ENCODE data around the gene MYO16. TPM values are rescaled to one million over a fixed set of nuclear protein-coding genes. Genes with fewer than 3 reads are reported as not detected.

The MYO16 gene
- total and polyA plus RNA-seq, 2 donors: 0.16 to 0.19 TPM

GRCh38 chr13:108645376-108645775, 16.0 kb downstream of the MYO16 start:
- H3K4me1 ChIP-seq (ENCODE audit: control insufficient read depth in 2 of 2, insufficient read depth in 2 of 2, low read length in 2 of 2): no peaks in the 10 kb centered on the region
- H3K36me3 ChIP-seq (ENCODE audit: control insufficient read depth in 2 of 2, insufficient read depth in 2 of 2, low read length in 1 of 2): no peaks in the 10 kb centered on the region
- no peaks in the 10 kb centered on the region for H3K9me3 ChIP-seq (ENCODE audit: control insufficient read depth in 2 of 2, insufficient read depth in 1 of 2, low read length in 1 of 2)
- no peak overlapping the region for H3K4me3 ChIP-seq (ENCODE audit: low read length in 2 of 2)
- H3K27me3 ChIP-seq (ENCODE audit: control insufficient read depth in 2 of 2, insufficient read depth in 1 of 2, low read length in 1 of 2): no peaks in the 10 kb centered on the region
- no peak for DNase-seq (ENCODE audit: low read depth in 6 of 9, low spot score in 9 of 9)
- no peak overlapping the region for H3K27ac ChIP-seq (ENCODE audit: low read depth in 1 of 2, low read length in 1 of 2)
- 90% methylated on average over 5 of the region's 5 CpGs for WGBS

- H3K27me3 ChIP-seq (ENCODE audit: control insufficient read depth in 2 of 2, insufficient read depth in 1 of 2, low read length in 1 of 2): no peaks in the 10 kb centered on the region
- no peak overlapping the region for H3K4me3 ChIP-seq (ENCODE audit: low read length in 2 of 2)
- H3K27ac ChIP-seq (ENCODE audit: low read depth in 1 of 2, low read length in 1 of 2): no peak overlapping the region
- H3K36me3 ChIP-seq (ENCODE audit: control insufficient read depth in 2 of 2, insufficient read depth in 2 of 2, low read length in 1 of 2): no peaks in the 10 kb centered on the region
- peaks cover 0 to 4% of the 10 kb centered on the region in 2 donors for H3K9me3 ChIP-seq (ENCODE audit: control insufficient read depth in 2 of 2, insufficient read depth in 1 of 2, low read length in 1 of 2)
- WGBS: 76% methylated on average over 3 of the region's 3 CpGs
- no peak for DNase-seq (ENCODE audit: low read depth in 6 of 9, low spot score in 9 of 9)
- H3K4me1 ChIP-seq (ENCODE audit: control insufficient read depth in 2 of 2, insufficient read depth in 2 of 2, low read length in 2 of 2): no peaks in the 10 kb centered on the region
Observed at GRCh38 chr13:108650271-108650670, 20.9 kb downstream of the MYO16 start.

DNA sequence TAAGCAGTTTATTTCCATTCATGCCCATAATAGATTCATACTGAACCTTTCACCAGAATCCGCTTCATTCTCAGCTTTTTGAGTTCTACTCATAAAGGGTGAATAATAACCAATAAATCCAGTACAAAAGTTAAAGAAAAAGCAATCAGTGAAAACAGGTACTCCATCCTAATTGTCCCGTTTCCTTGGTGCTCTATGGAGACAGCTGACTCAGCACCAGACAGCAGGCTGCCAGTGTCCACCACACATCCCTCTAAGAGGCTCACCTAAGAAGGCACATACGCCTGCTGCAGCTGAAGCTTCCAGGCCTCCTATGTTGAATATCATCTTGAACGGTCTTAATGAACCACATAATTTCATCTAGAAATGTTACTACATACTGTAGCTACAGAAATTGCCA, 27.3 kb downstream of the MYO16 start:
- H3K4me1 ChIP-seq (ENCODE audit: control insufficient read depth in 2 of 2, insufficient read depth in 2 of 2, low read length in 2 of 2): no peaks in the 10 kb centered on the region
- no peaks in the 10 kb centered on the region for H3K27me3 ChIP-seq (ENCODE audit: control insufficient read depth in 2 of 2, insufficient read depth in 1 of 2, low read length in 1 of 2)
- 86% methylated on average over 4 of the region's 4 CpGs for WGBS
- no peak overlapping the region for H3K4me3 ChIP-seq (ENCODE audit: low read length in 2 of 2)
- peaks cover 0 to 4% of the 10 kb centered on the region in 2 donors for H3K9me3 ChIP-seq (ENCODE audit: control insufficient read depth in 2 of 2, insufficient read depth in 1 of 2, low read length in 1 of 2)
- no peaks in the 10 kb centered on the region for H3K36me3 ChIP-seq (ENCODE audit: control insufficient read depth in 2 of 2, insufficient read depth in 2 of 2, low read length in 1 of 2)
- H3K27ac ChIP-seq (ENCODE audit: low read depth in 1 of 2, low read length in 1 of 2): no peak overlapping the region
- no peak for DNase-seq (ENCODE audit: low read depth in 6 of 9, low spot score in 9 of 9)

- WGBS: 96% methylated on average over 1 of the region's 1 CpG
- peaks cover 0 to 4% of the 10 kb centered on the region in 2 donors for H3K9me3 ChIP-seq (ENCODE audit: control insufficient read depth in 2 of 2, insufficient read depth in 1 of 2, low read length in 1 of 2)
- no peak for DNase-seq (ENCODE audit: low read depth in 6 of 9, low spot score in 9 of 9)
- H3K36me3 ChIP-seq (ENCODE audit: control insufficient read depth in 2 of 2, insufficient read depth in 2 of 2, low read length in 1 of 2): no peaks in the 10 kb centered on the region
- H3K4me3 ChIP-seq (ENCODE audit: low read length in 2 of 2): no peak overlapping the region
- H3K27ac ChIP-seq (ENCODE audit: low read depth in 1 of 2, low read length in 1 of 2): no peak overlapping the region
- no peaks in the 10 kb centered on the region for H3K27me3 ChIP-seq (ENCODE audit: control insufficient read depth in 2 of 2, insufficient read depth in 1 of 2, low read length in 1 of 2)
- H3K4me1 ChIP-seq (ENCODE audit: control insufficient read depth in 2 of 2, insufficient read depth in 2 of 2, low read length in 2 of 2): no peaks in the 10 kb centered on the region
Observed at GRCh38 chr13:108657519-108657918, 28.1 kb downstream of the MYO16 start.

DNA sequence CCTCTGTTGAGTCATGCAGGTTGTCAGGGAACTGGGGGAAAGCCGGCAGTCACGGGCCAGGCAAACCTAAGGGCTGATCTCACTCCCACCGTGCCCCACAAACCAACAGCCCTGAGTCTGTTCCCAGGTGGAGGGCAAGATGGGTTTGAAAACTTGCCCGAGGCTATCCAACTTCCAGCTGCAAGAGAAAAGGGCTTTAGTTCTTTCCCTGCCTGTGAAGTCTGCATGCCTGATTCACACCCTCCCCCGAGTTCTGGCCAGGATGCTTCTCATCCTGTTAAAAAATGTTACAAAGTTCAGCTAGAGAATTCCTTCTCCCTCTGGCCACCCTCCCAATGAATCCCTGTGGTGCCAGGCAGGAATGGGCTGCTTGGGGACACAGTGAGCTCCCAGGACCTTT, 33.1 kb downstream of the MYO16 start:
- 94% methylated on average over 5 of the region's 5 CpGs for WGBS
- no peak for DNase-seq (ENCODE audit: low read depth in 6 of 9, low spot score in 9 of 9)
- H3K27ac ChIP-seq (ENCODE audit: low read depth in 1 of 2, low read length in 1 of 2): no peak overlapping the region
- no peaks in the 10 kb centered on the region for H3K27me3 ChIP-seq (ENCODE audit: control insufficient read depth in 2 of 2, insufficient read depth in 1 of 2, low read length in 1 of 2)
- no peaks in the 10 kb centered on the region for H3K4me1 ChIP-seq (ENCODE audit: control insufficient read depth in 2 of 2, insufficient read depth in 2 of 2, low read length in 2 of 2)
- H3K9me3 ChIP-seq (ENCODE audit: control insufficient read depth in 2 of 2, insufficient read depth in 1 of 2, low read length in 1 of 2): no peaks in the 10 kb centered on the region
- no peak overlapping the region for H3K4me3 ChIP-seq (ENCODE audit: low read length in 2 of 2)
- no peaks in the 10 kb centered on the region for H3K36me3 ChIP-seq (ENCODE audit: control insufficient read depth in 2 of 2, insufficient read depth in 2 of 2, low read length in 1 of 2)

GRCh38 chr13:108663710-108664109, 34.3 kb downstream of the MYO16 start:
- no peak for DNase-seq (ENCODE audit: low read depth in 6 of 9, low spot score in 9 of 9)
- Histone ChIP-seq H3K4me1 (ENCODE audit: control insufficient read depth in 2 of 2, insufficient read depth in 2 of 2, low read length in 2 of 2) (no peaks in the 10 kb centered on the region), H3K9me3 (ENCODE audit: control insufficient read depth in 2 of 2, insufficient read depth in 1 of 2, low read length in 1 of 2) (no peaks in the 10 kb centered on the region), H3K27me3 (ENCODE audit: control insufficient read depth in 2 of 2, insufficient read depth in 1 of 2, low read length in 1 of 2) (no peaks in the 10 kb centered on the region), H3K27ac (ENCODE audit: low read depth in 1 of 2, low read length in 1 of 2) (no peak overlapping the region), H3K36me3 (ENCODE audit: control insufficient read depth in 2 of 2, insufficient read depth in 2 of 2, low read length in 1 of 2) (no peaks in the 10 kb centered on the region), H3K4me3 (ENCODE audit: low read length in 2 of 2) (no peak overlapping the region)
- 93% methylated on average over 3 of the region's 3 CpGs for WGBS

DNA sequence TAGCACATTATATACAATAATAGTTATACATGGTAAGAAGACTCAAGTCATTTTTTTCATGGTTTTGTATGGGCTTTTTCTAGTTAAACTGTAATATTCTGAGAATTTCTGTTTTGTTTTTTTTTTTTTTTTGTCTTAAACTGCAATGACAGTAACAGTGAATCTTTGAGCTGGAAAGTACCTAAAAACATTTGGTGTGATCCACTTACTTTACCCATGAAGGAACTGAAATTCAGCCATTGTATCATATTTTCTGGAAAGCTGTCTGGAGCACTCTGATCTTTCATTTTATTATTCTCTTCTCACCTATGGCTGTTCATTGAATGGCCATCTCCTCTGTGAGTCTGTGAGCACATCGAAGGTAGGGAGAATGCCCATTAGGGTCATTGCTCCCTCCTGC, 37.8 kb downstream of the MYO16 start:
- Histone ChIP-seq H3K27ac (ENCODE audit: low read depth in 1 of 2, low read length in 1 of 2) (no peak overlapping the region), H3K4me1 (ENCODE audit: control insufficient read depth in 2 of 2, insufficient read depth in 2 of 2, low read length in 2 of 2) (no peaks in the 10 kb centered on the region), H3K36me3 (ENCODE audit: control insufficient read depth in 2 of 2, insufficient read depth in 2 of 2, low read length in 1 of 2) (no peaks in the 10 kb centered on the region), H3K4me3 (ENCODE audit: low read length in 2 of 2) (no peak overlapping the region), H3K9me3 (ENCODE audit: control insufficient read depth in 2 of 2, insufficient read depth in 1 of 2, low read length in 1 of 2) (no peaks in the 10 kb centered on the region), H3K27me3 (ENCODE audit: control insufficient read depth in 2 of 2, insufficient read depth in 1 of 2, low read length in 1 of 2) (no peaks in the 10 kb centered on the region)
- WGBS: 93% methylated on average over 1 of the region's 1 CpG
- no peak for DNase-seq (ENCODE audit: low read depth in 6 of 9, low spot score in 9 of 9)

DNA sequence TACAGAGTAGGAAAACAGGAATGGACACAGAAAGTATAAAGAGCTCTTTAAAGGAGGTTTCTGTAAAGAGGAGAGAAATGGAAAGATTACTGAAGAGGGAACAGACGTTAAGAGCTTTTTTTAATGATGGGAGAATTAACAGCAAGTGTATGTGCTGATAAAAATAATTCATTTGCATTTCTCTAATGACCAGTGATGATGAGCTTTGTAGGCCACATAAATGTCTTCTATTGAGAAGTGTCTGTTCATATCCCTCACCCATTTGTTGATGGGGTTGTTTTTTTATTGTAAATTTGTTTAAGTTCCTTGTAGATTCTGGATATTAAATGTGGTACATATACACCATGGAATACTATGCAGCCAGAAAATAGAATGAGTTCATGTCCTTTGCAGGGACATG, 40.0 kb downstream of the MYO16 start:
- Histone ChIP-seq H3K4me3 (ENCODE audit: low read length in 2 of 2) (no peak overlapping the region), H3K4me1 (ENCODE audit: control insufficient read depth in 2 of 2, insufficient read depth in 2 of 2, low read length in 2 of 2) (no peaks in the 10 kb centered on the region), H3K27me3 (ENCODE audit: control insufficient read depth in 2 of 2, insufficient read depth in 1 of 2, low read length in 1 of 2) (no peaks in the 10 kb centered on the region), H3K36me3 (ENCODE audit: control insufficient read depth in 2 of 2, insufficient read depth in 2 of 2, low read length in 1 of 2) (no peaks in the 10 kb centered on the region), H3K27ac (ENCODE audit: low read depth in 1 of 2, low read length in 1 of 2) (no peak overlapping the region), H3K9me3 (ENCODE audit: control insufficient read depth in 2 of 2, insufficient read depth in 1 of 2, low read length in 1 of 2) (no peaks in the 10 kb centered on the region)
- DNase-seq (ENCODE audit: low read depth in 6 of 9, low spot score in 9 of 9): no peak
- 80% methylated on average over 1 of the region's 1 CpG for WGBS

- 95% methylated on average over 6 of the region's 6 CpGs for WGBS
- H3K9me3 ChIP-seq (ENCODE audit: control insufficient read depth in 2 of 2, insufficient read depth in 1 of 2, low read length in 1 of 2): no peaks in the 10 kb centered on the region
- no peaks in the 10 kb centered on the region for H3K4me1 ChIP-seq (ENCODE audit: control insufficient read depth in 2 of 2, insufficient read depth in 2 of 2, low read length in 2 of 2)
- no peaks in the 10 kb centered on the region for H3K36me3 ChIP-seq (ENCODE audit: control insufficient read depth in 2 of 2, insufficient read depth in 2 of 2, low read length in 1 of 2)
- DNase-seq (ENCODE audit: low read depth in 6 of 9, low spot score in 9 of 9): no peak
- no peak overlapping the region for H3K4me3 ChIP-seq (ENCODE audit: low read length in 2 of 2)
- H3K27me3 ChIP-seq (ENCODE audit: control insufficient read depth in 2 of 2, insufficient read depth in 1 of 2, low read length in 1 of 2): no peaks in the 10 kb centered on the region
- no peak overlapping the region for H3K27ac ChIP-seq (ENCODE audit: low read depth in 1 of 2, low read length in 1 of 2)
Observed at GRCh38 chr13:108674346-108674745, 44.9 kb downstream of the MYO16 start.

DNA sequence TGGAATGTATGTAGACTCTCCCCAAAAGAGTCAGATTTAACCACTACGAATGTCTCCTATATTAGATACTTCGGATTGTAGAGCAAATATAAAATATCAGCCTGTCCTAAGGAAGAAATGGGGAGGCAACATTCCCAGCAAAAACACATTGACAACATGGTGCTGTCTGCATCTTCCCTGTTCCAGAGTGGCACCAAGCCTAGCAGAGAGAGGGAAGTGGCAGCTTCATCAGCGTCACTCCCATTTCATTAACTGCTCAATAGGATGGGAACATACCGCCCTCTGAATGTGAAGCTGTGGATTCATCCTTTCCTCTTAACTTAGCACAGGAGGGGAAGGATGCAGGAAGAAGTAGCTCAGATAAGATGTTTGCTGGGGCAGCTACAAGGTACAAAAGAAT, 45.4 kb downstream of the MYO16 start:
- Histone ChIP-seq H3K27ac (ENCODE audit: low read depth in 1 of 2, low read length in 1 of 2) (no peak overlapping the region), H3K4me3 (ENCODE audit: low read length in 2 of 2) (no peak overlapping the region), H3K9me3 (ENCODE audit: control insufficient read depth in 2 of 2, insufficient read depth in 1 of 2, low read length in 1 of 2) (no peaks in the 10 kb centered on the region), H3K4me1 (ENCODE audit: control insufficient read depth in 2 of 2, insufficient read depth in 2 of 2, low read length in 2 of 2) (no peaks in the 10 kb centered on the region), H3K27me3 (ENCODE audit: control insufficient read depth in 2 of 2, insufficient read depth in 1 of 2, low read length in 1 of 2) (no peaks in the 10 kb centered on the region), H3K36me3 (ENCODE audit: control insufficient read depth in 2 of 2, insufficient read depth in 2 of 2, low read length in 1 of 2) (no peaks in the 10 kb centered on the region)
- 92% methylated on average over 4 of the region's 4 CpGs for WGBS
- DNase-seq (ENCODE audit: low read depth in 6 of 9, low spot score in 9 of 9): no peak
